SHP77 treated with DMSO at 0.1 percent for 48 hours (cell line): Measurements from ENCODE around the gene ZGRF1.
"Not testable (repeated sequence)": the region's sequence is repeated elsewhere in the genome, so short reads cannot be mapped to it uniquely, and the experiment has no call there.

Source experiments
- DNase-seq: peaks from one replicate; lab custom pipeline; 2025; lab: John Stamatoyannopoulos, UW

ZGRF1 gene

GRCh38 chr4:112644595-112645535, 8.2 kb upstream of the ZGRF1 start:
- not testable (repeated sequence) for DNase-seq

DNA sequence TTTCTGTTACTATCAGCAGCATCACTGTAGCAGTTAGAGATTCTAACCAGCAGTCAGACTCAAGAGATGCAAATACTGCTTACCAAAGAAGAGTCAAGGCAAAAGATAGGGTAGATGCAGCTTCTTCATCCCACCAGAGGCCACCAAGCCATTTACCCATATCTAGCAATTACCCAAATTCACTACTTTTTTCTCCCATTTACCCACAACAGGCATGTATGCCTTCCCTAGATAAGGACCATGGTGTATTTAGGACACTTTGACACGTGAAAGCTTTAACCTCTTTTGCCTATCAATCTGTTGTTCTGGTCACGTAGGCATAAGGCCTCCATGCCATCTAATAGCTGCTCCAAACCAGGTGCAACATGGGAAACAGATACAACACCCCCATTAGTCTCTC, 5.8 kb upstream of the ZGRF1 start:
- DNase-seq, result no peak

- no peak for DNase-seq
These were observed 800 bp upstream of the ZGRF1 start for GRCh38 chr4:112637552-112637866.

GRCh38 chr4:112633477-112634235, 3.1 kb downstream of the ZGRF1 start:
- no peak for DNase-seq

DNA sequence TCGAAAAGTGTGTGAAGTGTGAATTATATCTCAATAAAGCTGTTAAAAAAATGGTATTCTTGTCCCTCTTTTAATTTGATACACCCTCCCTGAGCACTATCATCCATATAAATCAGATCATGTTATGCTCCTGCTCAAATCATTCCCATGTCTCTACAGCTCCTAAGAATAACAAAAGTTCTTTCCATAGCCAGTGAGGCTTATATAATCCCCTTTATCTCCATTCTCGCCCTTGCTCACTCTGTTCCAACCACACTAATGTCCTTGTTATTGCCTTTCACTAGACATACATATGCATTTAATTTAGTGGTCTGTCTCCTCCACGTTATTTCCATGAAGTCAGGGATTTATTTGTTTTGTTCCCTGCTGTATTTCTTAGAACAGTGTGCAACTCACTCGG, 10.5 kb downstream of the ZGRF1 start:
- DNase-seq, result no peak

- DNase-seq, result no peak
These were observed 19.7 kb downstream of the ZGRF1 start for GRCh38 chr4:112616984-112617383.

DNA sequence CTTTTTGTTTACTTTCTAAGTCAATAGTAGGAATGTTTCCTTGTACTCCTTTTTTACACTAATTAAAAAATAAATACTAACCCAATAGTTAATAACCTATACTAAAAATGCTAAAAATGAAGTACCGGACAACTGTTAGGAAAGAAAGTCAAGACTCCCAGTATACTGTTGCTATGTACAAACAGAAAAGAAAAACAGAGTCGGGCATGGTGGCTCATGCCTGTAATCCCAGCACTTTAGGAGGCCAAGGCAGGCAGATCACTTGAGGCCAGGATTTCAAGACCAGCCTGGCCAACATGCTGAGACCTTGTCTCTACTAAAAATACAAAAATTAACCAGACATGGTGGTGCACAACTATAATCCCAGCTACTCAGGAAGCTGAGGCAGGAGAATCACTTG, 23.9 kb downstream of the ZGRF1 start:
- not testable (repeated sequence) for DNase-seq

DNA sequence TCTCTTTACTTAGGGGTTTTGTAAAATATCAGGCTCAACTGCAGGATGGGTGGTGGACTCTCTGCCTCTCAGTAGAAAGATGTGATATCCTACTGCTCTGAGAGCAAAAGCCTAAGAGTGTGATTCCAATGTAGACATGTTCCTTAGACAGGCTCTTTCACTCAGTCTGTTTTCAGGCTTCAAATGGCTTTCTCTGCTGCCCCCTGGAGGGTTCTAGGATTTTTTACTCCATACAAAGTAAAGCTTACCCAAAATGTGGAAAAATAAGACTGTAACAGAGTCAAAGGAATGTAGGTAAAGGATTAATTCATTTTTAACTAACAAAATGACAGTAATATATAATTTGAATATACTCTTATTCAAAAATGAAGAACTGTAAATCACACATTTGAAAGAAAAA, 32.1 kb downstream of the ZGRF1 start:
- peak; percentile 7 for DNase-seq

DNA sequence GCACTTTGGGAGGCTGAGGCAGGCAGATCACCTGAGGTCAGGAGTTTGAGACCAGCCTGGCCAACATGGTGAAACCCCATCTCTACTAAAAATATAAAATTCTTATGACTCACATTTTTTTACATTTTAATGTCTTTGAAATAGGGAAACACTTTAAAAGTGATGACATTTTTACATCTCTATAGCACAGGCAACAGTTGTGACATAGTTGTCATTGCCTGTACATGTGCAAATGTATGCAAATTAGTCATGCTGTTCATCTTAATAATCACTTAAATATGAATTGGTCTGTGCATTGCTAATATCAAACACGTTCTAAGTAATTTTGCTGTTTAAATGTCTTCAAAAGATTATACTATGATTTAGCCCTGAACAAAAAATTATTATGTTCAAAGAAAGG, 41.7 kb downstream of the ZGRF1 start:
- no peak for DNase-seq

GRCh38 chr4:112593438-112594133, 43.1 kb downstream of the ZGRF1 start:
- DNase-seq, result no peak

DNA sequence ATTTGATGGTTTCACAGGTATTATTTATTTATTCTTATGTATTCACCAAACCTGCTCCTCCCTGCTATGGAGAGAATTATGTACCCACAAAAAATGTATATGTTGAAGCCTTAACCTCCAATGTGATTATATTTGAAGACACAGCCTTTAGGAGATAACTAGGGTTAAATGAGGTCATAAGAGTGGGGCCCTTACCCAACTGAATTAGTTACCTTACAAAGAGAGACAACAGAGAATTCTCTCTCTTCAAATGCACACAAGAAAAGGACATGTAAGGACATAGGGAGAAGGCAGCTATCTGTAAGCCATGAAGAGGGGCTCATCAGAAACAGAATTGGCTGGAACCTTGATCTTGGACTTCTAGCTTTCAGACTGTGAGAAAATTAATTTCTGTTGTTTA, 44.0 kb downstream of the ZGRF1 start:
- no peak for DNase-seq

DNA sequence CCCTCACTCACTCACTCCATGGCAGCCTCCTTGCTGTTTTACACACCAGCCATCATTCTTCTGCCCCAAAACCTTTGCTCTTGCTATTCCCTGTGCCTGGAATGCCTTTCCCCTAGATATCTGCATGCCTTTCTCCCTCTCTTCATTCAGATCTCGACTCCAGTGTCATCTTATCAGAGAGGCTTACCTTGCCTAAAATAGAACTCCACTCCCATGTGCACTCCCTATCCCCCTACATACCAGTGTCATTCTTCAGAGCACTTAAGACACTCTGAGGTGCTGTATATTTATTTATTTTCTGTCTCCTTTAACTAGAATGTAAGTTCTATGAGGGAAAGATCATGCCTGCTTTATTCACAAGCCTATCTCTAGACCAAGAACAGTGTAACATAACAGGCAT, 45.1 kb downstream of the ZGRF1 start:
- DNase-seq, result no peak

DNA sequence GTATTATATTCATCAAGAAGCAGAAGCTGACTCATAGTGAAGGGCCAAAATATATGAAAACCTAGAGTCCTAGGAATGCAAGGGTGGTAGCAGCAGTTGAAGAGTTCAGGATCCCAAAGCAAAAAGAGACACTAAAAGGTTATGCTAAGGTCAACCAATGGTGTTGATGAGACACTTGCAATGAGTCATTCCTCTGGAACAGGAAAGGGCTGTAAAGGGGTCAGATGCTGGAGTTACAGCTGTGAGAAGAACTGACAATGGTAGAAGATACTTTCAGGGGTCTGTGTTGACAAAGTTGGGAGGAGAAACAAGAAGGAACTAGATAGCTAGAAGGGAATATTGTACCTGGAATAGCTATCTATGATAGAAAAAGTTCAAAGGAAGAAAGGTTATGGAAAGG, 47.5 kb downstream of the ZGRF1 start:
- no peak for DNase-seq

- DNase-seq, result no peak
These were observed 50.6 kb downstream of the ZGRF1 start for GRCh38 chr4:112585977-112586736.

- no peak for DNase-seq
These were observed 69.2 kb downstream of the ZGRF1 start for GRCh38 chr4:112567536-112567935.

GRCh38 chr4:112564706-112565270, 71.9 kb downstream of the ZGRF1 start:
- no peak for DNase-seq

DNA sequence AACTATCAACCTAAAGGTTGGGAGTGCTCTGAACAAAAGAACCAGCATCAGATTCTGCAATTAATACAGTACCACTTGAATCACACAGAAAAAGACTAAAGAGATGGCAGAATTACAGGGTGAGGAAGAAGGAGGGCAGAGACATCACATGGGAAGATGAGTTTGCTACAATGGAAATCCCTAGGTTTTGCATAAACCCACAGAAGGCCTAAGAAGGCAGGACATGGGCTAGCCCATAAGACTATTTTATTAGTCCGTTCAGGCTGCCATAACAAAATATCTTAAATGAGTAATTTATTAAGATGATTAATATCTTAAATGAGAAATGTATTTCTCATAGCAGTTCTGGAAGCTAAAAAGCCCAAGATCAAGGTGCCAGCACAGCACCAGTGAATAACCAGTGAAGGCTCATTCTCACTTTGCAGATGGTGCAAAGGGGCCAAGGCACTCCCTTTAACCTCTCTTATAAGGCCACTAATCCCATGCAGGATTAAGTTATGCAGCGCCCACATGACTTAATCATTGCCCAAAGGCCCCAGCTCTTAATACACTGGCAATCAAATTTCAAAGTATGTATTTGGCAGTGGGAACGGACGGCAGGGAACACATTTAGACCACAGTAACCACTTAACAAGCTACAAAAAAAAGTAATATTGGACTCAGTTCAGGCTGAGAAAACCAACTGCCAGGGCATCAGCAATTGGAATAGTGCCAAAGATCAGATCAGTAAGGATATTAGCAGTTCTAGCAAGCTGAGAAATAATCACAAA, 73.1 kb downstream of the ZGRF1 start:
- no peak for DNase-seq

DNA sequence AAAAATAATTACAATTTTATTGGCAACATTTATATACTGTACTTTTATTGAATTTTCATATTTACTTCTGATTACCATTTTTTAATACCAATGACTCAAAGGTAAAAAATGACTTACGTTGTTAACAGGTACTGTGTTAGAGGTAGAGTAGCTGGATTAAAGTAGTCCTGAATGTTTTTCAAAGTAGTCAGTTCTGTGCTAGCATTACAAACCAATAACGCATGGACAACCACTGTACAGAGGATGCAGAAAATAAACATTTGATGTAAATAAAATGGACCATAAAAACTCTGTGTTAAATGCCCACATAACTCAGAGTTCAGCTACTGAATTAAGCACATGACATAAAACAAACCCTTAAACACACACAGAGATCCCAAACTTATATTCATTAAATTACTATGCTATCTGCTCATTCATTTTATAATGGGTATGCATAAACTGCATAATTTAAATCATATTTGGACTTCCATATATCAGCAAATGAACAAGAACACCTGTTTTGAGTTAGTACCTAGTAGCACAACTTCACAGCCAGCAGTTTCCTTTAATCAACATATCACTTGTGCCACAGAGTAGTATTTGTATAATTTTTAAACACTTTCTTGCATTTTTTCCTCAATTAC, 74.3 kb downstream of the ZGRF1 start:
- no peak for DNase-seq

DNA sequence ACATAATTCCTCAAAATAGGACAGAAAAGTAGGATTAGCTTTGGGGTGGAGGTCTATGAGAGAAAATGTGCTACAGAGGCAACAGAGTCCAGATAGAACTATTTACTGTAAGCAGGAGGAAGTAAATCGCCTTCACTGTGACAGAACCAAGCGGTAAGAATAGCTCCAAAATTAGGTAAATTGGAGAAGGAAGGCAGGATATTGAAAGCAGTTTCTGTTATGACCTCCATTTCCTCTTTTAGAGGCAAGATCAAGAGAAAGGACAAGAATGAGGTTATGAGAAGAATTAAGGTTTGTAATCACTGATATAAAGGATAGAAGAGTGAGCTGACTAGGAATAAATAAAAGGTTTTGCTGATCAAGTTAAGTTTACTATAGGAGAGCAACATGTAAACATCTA, 76.6 kb downstream of the ZGRF1 start:
- no peak for DNase-seq

DNA sequence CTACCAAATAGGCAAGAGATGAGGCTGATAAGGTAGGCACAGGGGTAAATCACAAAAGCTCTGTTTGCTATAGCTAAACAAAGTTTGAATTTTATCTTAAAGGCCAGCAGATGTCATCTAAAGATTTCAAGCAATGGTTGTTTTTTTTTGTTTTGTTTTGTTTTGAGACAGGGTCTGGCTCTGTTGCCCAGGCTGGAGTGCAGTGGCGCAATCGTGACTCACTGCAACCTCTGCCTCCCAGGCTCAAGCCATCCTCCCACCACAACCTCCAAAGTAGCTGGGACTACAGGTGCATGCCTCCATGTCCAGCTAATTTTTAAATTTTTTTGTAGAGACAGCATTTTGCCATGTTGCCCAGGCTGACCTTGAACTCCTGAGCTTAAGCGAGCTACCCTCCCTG, 77.7 kb downstream of the ZGRF1 start:
- DNase-seq, result no peak
